GM23338 (cell line): ENCODE measurements around the gene TVP23A.

Source experiments
- CTCF ChIP-seq, 2 experiments: fragments of 200-600 bp in 1 of 2; sonication (generic) in 1 of 2; conservative IDR thresholded peaks; 2 replicates each; pipeline versions ENCODE4 v1.5.1 to v1.6.1; 2016 to 2017; ENCODE audit warnings: antibody characterized with exemption in 2 of 2, low read depth in 2 of 2, mild to moderate bottlenecking in 2 of 2, moderate library complexity in 1 of 2
- ETS1 ChIP-seq: IDR thresholded peaks from 2 replicates; pipeline ENCODE4 v1.6.1; 2016; ENCODE audit warnings: antibody characterized with exemption
- EZH2 ChIP-seq: fragments of 200-600 bp; sonication (generic); IDR thresholded peaks from one replicate; pipeline ENCODE4 v1.8.0; 2017; ENCODE audit warnings: antibody characterized with exemption, mild to moderate bottlenecking, low read depth; ENCODE audit not compliant: unreplicated experiment
- EZH2phosphoT487 ChIP-seq: fragments of 200-600 bp; sonication (generic); IDR thresholded peaks from one replicate; pipeline ENCODE4 v1.8.1; 2018; ENCODE audit warnings: antibody characterized with exemption; ENCODE audit not compliant: unreplicated experiment
- JUNB ChIP-seq: IDR thresholded peaks from one replicate; pipeline ENCODE4 v1.6.1; 2016; ENCODE audit warnings: antibody characterized with exemption; ENCODE audit not compliant: unreplicated experiment
- POLR2AphosphoS5 ChIP-seq: IDR thresholded peaks from 2 replicates; pipeline ENCODE4 v1.6.1; 2016; ENCODE audit warnings: antibody characterized with exemption, low read depth
- REST ChIP-seq: IDR thresholded peaks from one replicate; pipeline ENCODE4 v1.6.1; 2018; ENCODE audit warnings: antibody characterized with exemption; ENCODE audit not compliant: unreplicated experiment

GRCh38 chr16:10787304-10787703 is 31.3 kb downstream of the TVP23A start:
- TF ChIP-seq CTCF (conservative IDR thresholded peaks at IDR 0.05; ENCODE audit: low read depth in 2 of 2) (no peak), POLR2AphosphoS5 (no peak), ETS1 (no peak), JUNB (no peak), EZH2 (no peak), EZH2phosphoT487 (no peak), REST (no peak)
